Ovary (tissue), 3 donors: ENCODE data around the gene DMXL2.

Experiments used
- POLR2A ChIP-seq: fragments of 450-650 bp; IDR thresholded peaks from one replicate; pipeline ENCODE4 v1.6.1; 2017; ENCODE audit warnings: antibody characterized with exemption, mild to moderate bottlenecking, moderate library complexity
- TF ChIP-seq, protein P1 (sequence below), 3 donors: fragments of 450-650 bp in 2 of 3; fragments of 200-600 bp in 1 of 3; IDR thresholded peaks; one replicate each; pipeline versions ENCODE4 v1.5.1 to v1.8.0; 2016 to 2022; ENCODE audit warnings: antibody characterized with exemption in 3 of 3, mild to moderate bottlenecking in 1 of 3
- donor health status: DM: no; HTN: no; CAD: no.

DNA sequence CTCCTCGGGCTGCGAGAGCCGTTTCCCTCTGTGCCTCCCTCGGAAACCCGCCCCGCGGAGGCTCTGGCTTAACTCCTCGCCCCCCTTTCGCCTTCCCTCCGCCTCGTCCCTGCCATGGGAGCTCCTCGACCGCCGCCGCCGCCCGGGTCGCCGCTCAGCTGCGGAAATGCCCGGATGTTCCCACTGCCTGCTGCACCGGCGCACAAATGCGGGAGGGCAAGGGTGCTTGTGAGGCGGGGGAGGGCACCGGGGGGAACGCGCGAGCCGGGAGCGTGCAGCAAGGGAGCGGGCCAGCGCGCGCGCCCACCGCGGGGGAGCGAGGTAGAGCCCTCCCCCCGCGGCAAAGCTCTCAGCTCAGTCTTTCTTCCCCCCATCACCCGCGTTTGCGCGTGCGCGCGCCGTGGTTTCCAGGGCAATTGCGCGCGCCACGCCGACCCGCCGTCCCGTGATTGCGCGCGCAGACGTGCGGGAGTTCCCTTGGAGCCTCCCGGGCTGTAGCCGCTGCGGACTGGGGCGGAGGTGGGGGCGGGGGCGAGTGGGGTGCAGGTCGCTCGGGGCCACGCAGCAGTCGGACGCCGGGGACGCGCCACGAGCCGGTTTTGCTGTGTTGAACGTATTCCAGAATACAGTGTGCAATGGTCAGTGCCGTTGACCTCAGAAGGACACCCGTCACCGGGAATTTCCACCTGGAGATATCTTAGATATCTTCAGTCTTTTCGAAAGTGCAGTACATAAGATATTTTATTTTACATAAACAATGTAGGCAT, at the start of gene DMXL2:
- TF ChIP-seq, protein P1, sequence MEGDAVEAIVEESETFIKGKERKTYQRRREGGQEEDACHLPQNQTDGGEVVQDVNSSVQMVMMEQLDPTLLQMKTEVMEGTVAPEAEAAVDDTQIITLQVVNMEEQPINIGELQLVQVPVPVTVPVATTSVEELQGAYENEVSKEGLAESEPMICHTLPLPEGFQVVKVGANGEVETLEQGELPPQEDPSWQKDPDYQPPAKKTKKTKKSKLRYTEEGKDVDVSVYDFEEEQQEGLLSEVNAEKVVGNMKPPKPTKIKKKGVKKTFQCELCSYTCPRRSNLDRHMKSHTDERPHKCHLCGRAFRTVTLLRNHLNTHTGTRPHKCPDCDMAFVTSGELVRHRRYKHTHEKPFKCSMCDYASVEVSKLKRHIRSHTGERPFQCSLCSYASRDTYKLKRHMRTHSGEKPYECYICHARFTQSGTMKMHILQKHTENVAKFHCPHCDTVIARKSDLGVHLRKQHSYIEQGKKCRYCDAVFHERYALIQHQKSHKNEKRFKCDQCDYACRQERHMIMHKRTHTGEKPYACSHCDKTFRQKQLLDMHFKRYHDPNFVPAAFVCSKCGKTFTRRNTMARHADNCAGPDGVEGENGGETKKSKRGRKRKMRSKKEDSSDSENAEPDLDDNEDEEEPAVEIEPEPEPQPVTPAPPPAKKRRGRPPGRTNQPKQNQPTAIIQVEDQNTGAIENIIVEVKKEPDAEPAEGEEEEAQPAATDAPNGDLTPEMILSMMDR (IDR thresholded peaks at IDR 0.05), result no peak
- TF ChIP-seq POLR2A, result no peak
